KOPT-K1 (cell line): ENCODE results near the gene TXNRD1.
"Not testable (repeated sequence)": the region's sequence is repeated elsewhere in the genome, so short reads cannot be mapped to it uniquely, and the experiment has no call there.

Experiments
- H3K27ac ChIP-seq: fragments of 200-600 bp; sonication (generic); 2 replicates; pipeline ENCODE4 v1.5.1; 2016; ENCODE audit warnings: antibody characterized with exemption, mild to moderate bottlenecking, low read depth, low read length; ENCODE audit not compliant: poor library complexity, severe bottlenecking
- H3K36me3 ChIP-seq: fragments of 200-600 bp; sonication (generic); 2 replicates; pipeline ENCODE4 v1.5.1; 2017; ENCODE audit warnings: antibody characterized with exemption, mild to moderate bottlenecking, low read length, moderate library complexity; ENCODE audit not compliant: insufficient read depth
- H3K9me3 ChIP-seq: fragments of 200-600 bp; sonication (generic); 2 replicates; pipeline ENCODE4 v1.5.1; 2017; ENCODE audit warnings: antibody characterized with exemption, low read length, mild to moderate bottlenecking; ENCODE audit not compliant: insufficient read depth, poor library complexity, severe bottlenecking

The TXNRD1 gene

GRCh38 chr12:104292872-104293794 lies 77.6 kb downstream of the TXNRD1 start:
- Histone ChIP-seq H3K27ac (no peak overlapping the region), H3K9me3 (no peaks in the 10 kb centered on the region), H3K36me3 (peaks cover 77% of the 10 kb centered on the region)

- not testable (repeated sequence) for H3K9me3 ChIP-seq, H3K27ac ChIP-seq
- H3K36me3 ChIP-seq = peaks cover 89% of the 10 kb centered on the region
Measured at GRCh38 chr12:104294158-104294859, 78.7 kb downstream of the TXNRD1 start.

DNA sequence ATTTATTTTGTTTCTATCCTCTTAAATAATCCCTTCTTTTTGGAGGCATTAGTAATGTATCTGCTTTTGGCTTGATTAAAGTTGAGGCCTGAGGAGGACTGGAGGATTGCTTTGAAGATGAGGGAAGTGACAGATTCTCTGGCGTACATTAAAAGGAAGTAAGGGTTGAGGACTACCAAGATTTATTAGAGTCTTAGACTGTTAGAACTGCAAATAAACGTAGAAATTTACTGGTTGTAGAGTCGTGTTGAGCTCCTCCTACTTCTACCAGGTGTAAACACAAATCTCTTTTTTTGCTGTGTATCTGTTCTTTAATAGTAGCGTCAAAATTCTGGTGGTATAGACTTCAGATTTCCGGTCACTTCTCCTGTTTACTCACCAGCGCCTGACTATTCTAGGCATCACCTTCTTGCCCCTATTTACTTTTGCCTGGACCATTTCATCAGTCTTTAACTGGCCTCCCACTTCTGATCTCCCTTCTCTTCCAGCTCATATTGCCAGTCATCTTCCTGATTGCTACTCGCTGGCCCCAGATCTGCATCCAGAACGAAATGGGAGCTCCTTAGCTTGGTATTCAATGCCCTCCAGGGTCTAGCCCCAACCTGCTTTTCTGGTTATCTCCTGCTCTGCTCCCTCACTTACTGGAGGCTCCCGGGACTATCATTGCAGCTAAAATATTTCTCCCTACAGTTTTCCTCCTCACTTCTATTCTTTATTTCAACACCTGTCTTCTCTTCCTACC lies 79.5 kb downstream of the TXNRD1 start:
- Histone ChIP-seq H3K36me3 (peaks cover 93% of the 10 kb centered on the region), H3K27ac (no peak overlapping the region)

GRCh38 chr12:104295954-104296353 lies 80.4 kb downstream of the TXNRD1 start:
- Histone ChIP-seq H3K27ac (no peak overlapping the region), H3K36me3 (peaks cover 95% of the 10 kb centered on the region), H3K9me3 (no peaks in the 10 kb centered on the region)

More for the DNA sequence above, 79.5 kb downstream of the TXNRD1 start:
- H3K9me3 ChIP-seq = no peaks in the 10 kb centered on the region

DNA sequence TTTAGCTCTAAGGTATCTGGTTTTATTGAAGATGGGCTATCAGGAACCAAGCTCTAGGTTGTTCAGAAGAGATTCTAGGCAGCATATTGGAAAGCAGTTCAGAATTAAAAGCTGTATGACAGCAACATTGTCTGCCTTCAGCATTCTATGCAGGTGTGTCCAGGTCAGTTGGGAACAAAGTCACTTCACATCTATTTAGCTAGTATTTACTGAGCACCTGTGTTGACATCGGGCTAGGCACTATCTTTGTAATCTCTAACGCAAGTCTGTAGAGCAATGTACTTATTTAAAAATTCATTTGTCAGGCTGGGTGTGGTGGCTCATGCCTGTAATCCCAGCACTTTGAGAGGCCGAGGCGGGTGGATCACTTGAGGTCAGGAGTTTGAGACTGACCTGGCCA lies 81.1 kb downstream of the TXNRD1 start:
- Histone ChIP-seq H3K36me3 (peaks cover 97% of the 10 kb centered on the region), H3K9me3 (no peaks in the 10 kb centered on the region), H3K27ac (no peak overlapping the region)

- Histone ChIP-seq H3K27ac (no peak overlapping the region), H3K36me3 (peaks cover 97% of the 10 kb centered on the region), H3K9me3 (no peaks in the 10 kb centered on the region)
Measured at GRCh38 chr12:104297477-104298113, 82.0 kb downstream of the TXNRD1 start.

GRCh38 chr12:104299842-104300481 lies 84.4 kb downstream of the TXNRD1 start:
- Histone ChIP-seq H3K36me3 (peaks cover 97% of the 10 kb centered on the region), H3K27ac (no peak overlapping the region), H3K9me3 (no peaks in the 10 kb centered on the region)

- no peak within 1 kb of the TSS for H3K27ac ChIP-seq
- peaks cover 90% of the 10 kb centered on the region for H3K36me3 ChIP-seq
- no peaks in the 10 kb centered on the region for H3K9me3 ChIP-seq
Measured at GRCh38 chr12:104303538-104304151, 88.1 kb downstream of the TXNRD1 start, which contains the start of gene EID3. Gene EID3, plus strand, starts transcription at chr12:104303739. Its CDS starts 196 bp downstream, at chr12:104303935.

GRCh38 chr12:104304261-104305009 lies 88.9 kb downstream of the TXNRD1 start:
- Histone ChIP-seq H3K36me3 (peaks cover 90% of the 10 kb centered on the region), H3K9me3 (no peaks in the 10 kb centered on the region), H3K27ac (no peak overlapping the region)

DNA sequence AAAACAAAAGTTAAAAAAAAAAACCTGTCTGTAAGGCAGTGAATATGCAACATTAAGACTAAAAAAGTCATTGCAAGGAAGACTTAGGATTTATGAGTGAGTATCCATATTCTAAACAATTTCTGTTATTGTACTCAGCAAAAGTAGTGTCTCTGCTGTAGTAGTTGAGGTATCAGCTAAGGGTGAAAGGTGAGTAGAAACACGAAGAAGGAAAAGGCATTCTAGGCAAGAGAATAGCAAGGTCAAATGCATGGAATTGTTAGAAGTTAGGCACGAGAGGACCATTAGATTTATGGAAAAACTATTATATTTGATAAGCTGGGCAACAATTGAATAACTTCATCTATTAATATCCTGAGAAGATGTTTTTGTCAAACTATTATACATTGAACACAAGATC lies 89.8 kb downstream of the TXNRD1 start:
- Histone ChIP-seq H3K9me3 (no peaks in the 10 kb centered on the region), H3K27ac (no peak overlapping the region), H3K36me3 (peaks cover 90% of the 10 kb centered on the region)

DNA sequence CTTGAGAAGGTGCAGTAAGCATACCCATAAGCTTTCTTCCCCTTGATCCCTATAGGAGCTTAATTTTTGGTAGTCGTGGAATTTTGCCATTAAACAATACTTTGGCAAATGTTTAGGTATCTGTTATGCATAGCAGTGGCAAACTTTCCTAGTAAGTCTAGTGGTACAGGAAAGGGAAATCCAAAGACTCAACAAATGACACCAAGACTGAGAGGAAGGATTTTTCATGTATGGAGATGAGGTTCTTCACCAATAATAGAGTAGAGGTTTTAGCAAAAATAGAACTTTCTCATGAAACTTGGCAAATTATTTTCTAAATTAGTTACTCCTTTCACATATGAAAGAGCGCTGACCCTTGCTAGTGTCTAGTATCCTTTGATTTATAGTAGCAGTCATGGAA lies 90.8 kb downstream of the TXNRD1 start:
- Histone ChIP-seq H3K36me3 (peaks cover 90% of the 10 kb centered on the region), H3K27ac (no peak overlapping the region)

DNA sequence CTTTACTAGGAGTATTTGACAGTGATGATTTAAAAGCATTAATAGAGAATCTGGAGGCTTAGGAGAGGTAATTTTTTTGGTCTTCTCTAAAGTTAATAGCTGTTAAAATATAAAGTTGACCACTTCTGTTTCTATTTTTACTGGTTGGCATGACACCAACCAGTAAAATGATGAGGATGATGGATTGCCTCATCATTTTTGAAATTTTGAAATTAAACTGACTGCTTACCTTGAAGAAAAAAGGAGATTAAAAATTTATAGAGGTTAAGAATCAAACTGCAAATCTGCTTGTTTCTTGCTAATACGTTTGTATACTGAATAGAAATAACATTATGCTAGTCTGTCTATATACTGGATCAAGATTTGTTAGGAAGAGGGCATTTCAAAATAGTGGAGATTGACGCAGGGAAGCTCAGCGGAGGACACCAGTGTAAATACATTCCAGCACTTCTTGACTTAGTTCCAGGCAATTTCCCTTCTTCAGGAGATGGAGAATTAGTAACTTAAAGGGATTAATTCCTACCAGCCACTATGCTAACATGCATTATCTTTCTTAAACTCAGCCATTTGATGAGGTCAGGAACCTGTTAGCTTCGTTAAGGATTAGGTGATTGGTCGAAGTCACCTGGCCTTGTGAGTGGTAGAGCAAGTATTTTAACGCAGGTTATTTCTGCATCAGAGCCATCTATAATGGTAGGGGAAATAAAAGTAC lies 91.5 kb downstream of the TXNRD1 start:
- Histone ChIP-seq H3K27ac (no peak overlapping the region), H3K36me3 (peaks cover 88% of the 10 kb centered on the region)

More for the DNA sequence above, 90.8 kb downstream of the TXNRD1 start:
- H3K9me3 ChIP-seq = no peaks in the 10 kb centered on the region

DNA sequence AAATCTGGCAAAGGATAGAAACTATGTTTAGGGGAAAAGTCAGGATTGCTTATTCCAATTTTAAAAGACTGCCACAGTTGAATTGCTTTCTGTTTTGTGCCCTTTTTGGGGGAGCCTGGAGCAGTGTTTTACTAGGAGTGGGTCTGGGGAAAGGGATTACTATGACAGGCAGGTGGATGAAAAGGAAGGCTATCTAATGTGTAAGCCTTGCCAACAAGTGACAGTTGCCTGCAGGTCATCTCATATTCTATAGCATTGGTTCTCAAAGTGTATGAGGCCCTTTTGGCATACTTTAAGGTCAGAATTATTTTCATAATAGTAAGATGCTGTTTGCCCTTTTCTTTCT lies 92.0 kb downstream of the TXNRD1 start:
- Histone ChIP-seq H3K9me3 (no peaks in the 10 kb centered on the region), H3K36me3 (peaks cover 88% of the 10 kb centered on the region), H3K27ac (no peak overlapping the region)

More for the DNA sequence above, 91.5 kb downstream of the TXNRD1 start:
- no peaks in the 10 kb centered on the region for H3K9me3 ChIP-seq
